Stimulated activated CD8-positive, alpha-beta memory T cell treated with anti-CD3 and anti-CD28 coated beads, Interleukin-15, amount 100 ng/mL, for 4 hours (primary cell): Measurements from ENCODE around the gene CCDC73.
"Not testable (repeated sequence)": the region's sequence is repeated elsewhere in the genome, so short reads cannot be mapped to it uniquely, and the experiment has no call there.

Source experiments
- DNase-seq, 2 donors: peaks; one replicate each; pipeline ENCODE4 v3.0.0-alpha.2; 2020; ENCODE audit warnings: low read depth in 2 of 2

CCDC73 gene

GRCh38 chr11:32794439-32794838, at the start of gene CCDC73:
TSS of gene CCDC73 (minus strand) at chr11:32794662. CDS start at chr11:32760243, 34,419 bp downstream.
- no peak for DNase-seq

- no peak for DNase-seq
Observed at GRCh38 chr11:32843544-32843943, 49.1 kb upstream of the CCDC73 start.

- no peak for DNase-seq
Observed at GRCh38 chr11:32840587-32840986, 46.1 kb upstream of the CCDC73 start.

DNA sequence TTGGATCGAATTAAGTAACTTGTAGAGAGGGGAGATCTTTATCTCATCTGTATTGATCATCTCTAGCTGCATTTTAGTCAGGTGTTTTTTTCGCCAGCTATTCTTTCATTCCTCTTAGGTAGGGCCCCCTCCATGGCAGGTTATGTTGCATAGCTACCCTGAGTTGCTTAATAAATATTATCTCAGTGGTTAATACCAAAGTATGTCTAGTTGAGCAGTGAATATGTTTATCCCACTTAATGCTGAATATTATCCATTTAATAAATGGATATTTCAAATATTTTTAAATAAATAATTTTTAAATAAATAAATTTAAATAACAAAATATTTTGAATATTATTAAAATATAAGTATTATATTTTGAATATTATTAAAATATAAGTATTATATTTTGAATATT, 44.8 kb upstream of the CCDC73 start:
- no peak for DNase-seq

DNA sequence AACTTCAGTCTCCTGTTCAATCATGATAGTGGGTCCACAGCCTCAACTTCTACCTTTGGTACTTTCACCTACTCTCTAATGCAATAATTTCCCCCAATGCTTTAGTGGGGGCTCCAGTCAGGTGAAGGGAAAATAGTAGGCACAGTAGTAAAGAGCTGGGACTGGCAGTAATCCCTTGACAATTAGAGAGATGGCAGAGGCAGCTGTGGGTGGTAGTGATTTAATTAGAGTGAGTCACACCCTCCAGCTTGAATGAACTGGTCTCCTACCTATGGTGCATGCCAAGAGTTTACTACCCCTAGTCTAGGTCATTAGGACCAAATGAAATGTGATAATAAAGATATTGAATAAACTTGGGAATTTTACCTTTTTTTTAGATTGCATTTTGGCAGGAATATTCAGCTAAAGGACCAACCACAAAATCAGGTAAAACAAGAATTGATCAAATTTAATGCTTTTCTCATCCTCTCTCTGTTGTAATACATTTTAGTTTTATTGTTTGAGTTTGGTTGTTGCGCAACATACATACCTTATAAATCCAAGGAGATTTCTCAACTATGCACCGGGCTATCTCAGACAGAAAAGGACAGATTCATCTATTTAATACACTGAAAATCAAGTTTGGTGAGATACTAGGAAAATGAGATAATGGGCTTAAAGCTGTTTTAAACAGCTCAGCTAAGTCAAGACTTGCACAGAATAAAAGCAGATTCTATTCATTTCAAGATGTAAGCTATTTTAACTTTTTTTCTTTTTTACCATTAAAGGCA, 44.2 kb upstream of the CCDC73 start:
- DNase-seq, result no peak

GRCh38 chr11:32836946-32837345, 42.5 kb upstream of the CCDC73 start:
- DNase-seq, result no peak

DNA sequence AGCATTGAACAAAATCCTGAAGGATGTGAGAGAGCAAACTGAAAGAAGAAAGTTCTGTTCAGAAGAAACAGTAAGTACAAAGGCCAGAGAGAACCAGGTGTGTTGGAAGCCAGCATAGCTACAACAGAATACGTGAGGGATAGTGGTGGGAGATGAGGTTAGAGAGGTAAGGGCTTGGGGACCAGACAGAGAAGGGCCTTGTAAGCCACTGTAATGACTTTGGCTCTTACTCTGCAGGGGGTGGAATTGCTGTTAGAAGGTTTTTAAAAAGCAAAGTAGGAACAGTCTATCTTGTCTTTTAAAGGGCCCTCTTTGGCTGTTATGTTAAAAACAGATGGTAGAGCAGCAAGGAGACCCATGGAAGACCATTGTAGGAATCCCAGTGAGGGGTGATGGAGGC, 39.5 kb upstream of the CCDC73 start:
- no peak for DNase-seq

- no peak for DNase-seq
Observed at GRCh38 chr11:32831221-32831620, 36.8 kb upstream of the CCDC73 start.

- no peak for DNase-seq
Observed at GRCh38 chr11:32830796-32831195, 36.3 kb upstream of the CCDC73 start.

GRCh38 chr11:32830413-32830738, 35.9 kb upstream of the CCDC73 start:
- DNase-seq, result no peak

DNA sequence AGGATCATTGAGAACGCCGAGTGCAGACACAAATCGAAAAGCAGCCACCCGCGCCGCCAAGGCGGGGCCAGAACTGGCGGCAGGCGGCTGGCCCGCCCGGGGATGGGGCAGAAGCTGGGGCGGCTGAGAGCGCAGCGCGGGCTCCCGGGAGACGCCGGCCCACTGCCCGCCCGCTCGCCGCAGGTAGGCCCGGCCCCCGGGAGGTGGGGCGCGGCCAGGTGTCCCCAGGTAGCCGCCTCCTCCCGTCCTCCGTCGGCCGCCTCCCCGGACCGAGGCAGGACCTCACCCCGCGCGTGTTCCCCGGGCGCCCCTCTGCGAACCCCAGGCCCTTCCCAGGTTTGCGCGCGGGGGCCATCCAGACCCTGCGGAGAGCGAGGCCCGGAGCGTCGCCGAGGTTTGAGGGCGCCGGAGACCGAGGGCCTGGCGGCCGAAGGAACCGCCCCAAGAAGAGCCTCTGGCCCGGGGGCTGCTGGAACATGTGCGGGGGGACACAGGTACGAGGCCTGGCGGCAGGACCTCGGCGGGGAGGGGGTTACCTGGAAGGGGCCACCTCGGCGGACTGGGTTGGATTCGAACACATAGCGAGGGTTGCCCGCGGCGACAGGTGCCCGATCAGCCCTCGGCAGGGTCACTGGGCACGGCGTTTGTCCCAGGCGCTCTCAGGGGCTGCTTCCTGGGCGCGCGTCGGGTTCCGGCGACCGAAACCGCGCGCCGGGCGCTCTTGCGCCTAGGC, 35.4 kb upstream of the CCDC73 start, which contains the start of gene PRRG4:
Gene PRRG4 (plus strand): TSS at position 248 of the 733 bp plus-strand sequence. CDS start 603 bp downstream, outside the sequence.
- no peak for DNase-seq

- no peak for DNase-seq
Observed at GRCh38 chr11:32829157-32829679, 34.8 kb upstream of the CCDC73 start.

GRCh38 chr11:32827276-32827675, 32.8 kb upstream of the CCDC73 start:
- no peak for DNase-seq

DNA sequence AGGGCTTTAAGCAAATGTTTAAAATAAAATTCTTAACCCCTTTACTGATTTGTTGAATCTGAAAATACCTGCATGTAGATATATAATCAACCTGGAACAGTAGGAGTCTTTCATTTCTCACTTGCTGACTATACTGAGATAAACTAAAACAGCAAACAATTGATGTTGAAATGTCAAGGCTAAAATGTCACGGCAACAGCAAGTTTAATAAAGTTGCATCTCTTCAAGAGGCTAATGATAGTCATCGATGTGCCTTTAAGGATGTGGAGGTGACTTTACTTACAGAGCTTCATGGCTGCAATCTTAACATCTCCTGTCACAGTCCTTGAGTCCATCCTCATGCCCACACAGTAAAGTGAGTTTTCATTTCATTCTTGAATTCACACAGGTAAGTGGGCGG, 31.7 kb upstream of the CCDC73 start:
- DNase-seq, result no peak

GRCh38 chr11:32823617-32824016, 29.2 kb upstream of the CCDC73 start:
- not testable (repeated sequence) for DNase-seq

DNA sequence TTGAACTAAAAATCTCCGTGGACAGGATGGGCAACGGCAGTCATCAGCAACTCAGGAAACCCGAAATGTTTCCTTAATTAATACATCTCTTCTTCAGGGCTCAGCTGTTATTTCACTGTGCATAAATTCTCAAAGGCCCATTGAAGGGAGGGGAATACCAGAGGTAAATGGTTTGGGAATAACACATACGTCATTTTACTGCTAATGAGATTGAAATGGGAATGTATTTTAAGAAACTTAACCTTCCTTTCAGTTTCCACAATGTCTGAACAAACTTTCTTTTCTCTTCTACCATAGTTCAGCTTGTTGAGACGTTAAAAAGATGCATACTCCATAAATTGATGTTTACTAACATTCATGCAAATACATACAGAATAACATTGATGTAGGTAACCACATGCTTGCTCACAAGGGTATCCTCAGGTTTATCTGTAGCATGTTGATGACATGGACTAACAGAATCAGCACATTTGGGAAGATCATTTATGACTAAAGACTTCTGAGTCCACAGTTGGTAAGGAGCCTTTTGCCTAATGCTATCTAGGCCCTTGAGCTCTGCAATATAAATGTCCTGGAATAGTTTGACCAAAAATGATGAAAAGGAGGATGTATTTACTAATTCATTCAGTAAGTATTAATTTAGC, 27.6 kb upstream of the CCDC73 start:
- DNase-seq, result no peak

DNA sequence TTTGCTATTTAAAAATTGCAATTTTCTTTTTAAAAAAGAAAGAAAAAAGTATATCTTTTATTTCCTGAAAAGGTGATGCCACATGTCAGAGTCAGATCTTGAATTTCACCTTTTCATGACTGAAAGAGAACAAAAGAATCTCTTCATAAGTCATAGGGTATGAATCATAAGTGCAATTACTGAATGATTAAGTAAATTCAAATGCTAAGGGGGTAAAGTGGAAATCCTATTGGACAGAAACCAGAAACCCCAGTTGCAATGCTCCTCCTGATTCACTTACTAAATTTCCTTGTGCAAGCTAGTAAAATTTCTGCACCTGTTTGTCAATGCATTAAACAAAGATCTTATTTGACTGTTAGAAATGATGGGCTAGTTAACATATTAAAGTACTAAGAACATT, 27.1 kb upstream of the CCDC73 start:
- DNase-seq, result no peak

DNA sequence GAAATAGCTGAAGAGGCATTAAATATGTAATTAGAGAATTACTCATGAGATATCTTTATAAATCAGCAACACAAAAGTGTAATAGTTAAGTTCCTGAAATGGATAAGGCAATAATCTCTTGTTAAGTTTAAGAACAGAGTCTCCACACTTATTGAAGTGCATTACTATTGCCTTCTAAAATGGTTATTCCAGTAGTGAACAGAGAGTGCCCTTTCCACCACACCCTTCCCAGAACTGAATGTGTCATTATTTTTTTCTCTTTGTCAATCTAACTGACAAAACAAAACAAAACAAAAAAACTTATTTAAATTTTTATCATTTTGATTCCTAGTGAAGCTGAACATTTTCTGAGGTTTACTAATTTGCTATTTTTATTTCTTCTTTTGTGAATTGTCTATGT, 26.0 kb upstream of the CCDC73 start:
- DNase-seq, result no peak

- no peak for DNase-seq
Observed at GRCh38 chr11:32819187-32819586, 24.7 kb upstream of the CCDC73 start.

DNA sequence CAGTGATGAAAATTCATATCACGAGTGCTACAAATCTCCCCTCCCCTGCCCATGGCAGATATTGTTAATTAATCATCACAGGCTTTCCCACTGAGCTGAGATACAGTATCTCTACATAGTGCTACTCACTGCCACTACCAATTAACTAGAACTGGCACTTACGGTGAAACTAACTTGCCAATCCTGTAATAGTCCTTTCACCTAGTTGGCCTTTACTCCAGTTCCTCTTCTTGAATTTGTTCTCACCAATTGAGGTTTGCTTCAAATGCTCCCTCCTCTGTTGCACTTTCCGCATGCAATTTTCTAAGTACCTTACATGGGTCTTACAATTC, 23.4 kb upstream of the CCDC73 start:
- DNase-seq, result no peak

DNA sequence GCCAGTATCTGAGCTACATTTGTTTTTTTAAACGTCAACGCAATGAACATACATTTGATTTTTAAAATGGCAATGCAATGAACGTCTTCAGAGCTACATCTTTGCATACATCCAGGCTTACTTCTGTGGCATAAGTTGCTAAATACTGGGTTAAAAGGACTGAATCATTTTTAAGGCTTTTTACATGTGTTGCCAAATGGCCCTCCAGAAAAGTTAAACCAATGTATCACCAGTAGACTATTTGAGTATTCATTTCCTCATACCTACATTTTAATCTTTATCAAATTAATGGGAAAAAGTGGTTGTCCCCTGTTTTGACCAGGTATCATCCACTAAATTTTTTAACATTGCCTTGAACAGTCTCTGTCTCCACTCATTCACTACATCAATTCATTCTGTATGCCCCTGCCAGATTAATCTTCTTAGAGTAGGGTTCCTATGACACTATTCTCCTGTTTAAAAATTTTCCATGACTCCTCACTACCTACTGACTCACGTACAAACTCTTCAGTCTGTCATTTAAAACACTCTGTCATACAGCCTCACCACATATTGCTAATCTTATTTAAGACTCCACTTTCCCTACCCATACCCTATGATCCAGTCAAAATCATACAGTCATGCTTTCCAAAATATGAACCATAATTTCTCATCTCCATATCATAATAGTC, 22.9 kb upstream of the CCDC73 start:
- no peak for DNase-seq

GRCh38 chr11:32809313-32809712, 14.9 kb upstream of the CCDC73 start:
- no peak for DNase-seq
